Bronchial epithelial cell (primary cell): ENCODE measurements around the gene STARD8. TPM values are rescaled to one million over a fixed set of nuclear protein-coding genes. Genes with fewer than 3 reads are reported as not detected.

Source experiments
- DNase-seq: peaks from one replicate; pipeline ENCODE4 v3.0.0-alpha.2; 2010; ENCODE audit warnings: low read depth
- FAIRE-seq: peaks from 2 replicates; lab custom pipeline; 2011; peaks lifted over from hg19 to GRCh38; lab: Jason Lieb, UNC
- H3K27me3 ChIP-seq: 2 replicates; pipeline ENCODE4 v1.5.1; 2011; ENCODE audit warnings: low read length; ENCODE audit not compliant: control insufficient read depth, insufficient read depth
- H3K36me3 ChIP-seq: 2 replicates; pipeline ENCODE4 v1.5.1; 2011; ENCODE audit warnings: low read length; ENCODE audit not compliant: control insufficient read depth, insufficient read depth
- H3K4me3 ChIP-seq: 2 replicates; pipeline ENCODE4 v1.5.1; 2011; ENCODE audit warnings: mild to moderate bottlenecking, low read depth, low read length, control low read depth
- CTCF ChIP-seq: IDR thresholded peaks from 2 replicates; pipeline ENCODE4 v1.5.1; 2011; ENCODE audit warnings: mild to moderate bottlenecking, moderate library complexity, low read length, control low read depth, inconsistent platforms; ENCODE audit not compliant: insufficient read depth, severe bottlenecking
- total RNA-seq: library from RNA; depleted of rRNA; stranded (reverse); fragments of >200 nt; gene quantifications from 2 replicates; pipeline ENCODE4 v1.2.1, GENCODE V29; 2014

The STARD8 gene
- total RNA-seq, 1 donor from 2014 or later: not detected

DNA sequence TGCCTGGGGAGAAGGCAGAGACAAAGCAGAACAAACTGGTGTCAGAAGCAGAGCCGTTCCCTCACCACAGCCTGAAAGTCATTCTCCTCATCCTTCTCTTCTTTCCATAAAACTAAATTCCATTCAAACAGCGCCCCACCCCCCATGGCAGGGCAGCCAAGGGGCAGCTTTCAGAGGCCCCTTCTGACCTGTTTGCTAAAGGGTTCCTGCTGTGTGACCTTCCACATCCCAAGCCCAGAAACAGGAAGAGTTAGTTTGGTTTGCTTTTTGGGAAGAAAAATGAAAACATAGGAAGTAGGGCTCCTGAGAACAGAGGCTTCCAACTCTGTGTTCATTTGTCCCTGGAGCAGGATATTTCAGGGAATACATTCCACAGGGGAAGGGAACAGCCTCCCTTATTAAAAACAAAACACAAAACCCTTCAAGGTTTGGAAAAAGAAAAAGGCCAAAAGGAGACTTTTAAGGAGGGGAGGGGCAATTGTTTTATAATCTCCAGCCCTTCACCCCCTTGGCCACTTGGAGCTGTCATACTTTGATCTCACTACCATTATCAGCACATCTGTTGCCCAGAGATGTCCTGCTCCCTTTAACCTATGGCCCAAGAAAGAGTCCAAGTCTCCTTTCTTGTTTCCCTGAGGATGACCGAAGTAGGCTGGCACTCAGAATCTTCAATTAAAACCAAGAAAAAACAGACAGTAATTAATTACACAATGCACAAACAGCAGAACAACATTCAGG lies 25.3 kb downstream of the STARD8 start:
- no peaks in the 10 kb centered on the region for H3K36me3 ChIP-seq
- FAIRE-seq: no peak
- TF ChIP-seq CTCF: no peak
- no peak overlapping the region for H3K4me3 ChIP-seq
- no peak for DNase-seq
- H3K27me3 ChIP-seq: no peaks in the 10 kb centered on the region

- no peaks in the 10 kb centered on the region for H3K27me3 ChIP-seq
- no peaks in the 10 kb centered on the region for H3K36me3 ChIP-seq
- TF ChIP-seq CTCF: no peak
- DNase-seq (no peak), FAIRE-seq (peak; percentile 43)
- H3K4me3 ChIP-seq: no peak overlapping the region
Observed at GRCh38 chrX:68675571-68675970, 28.1 kb downstream of the STARD8 start.

DNA sequence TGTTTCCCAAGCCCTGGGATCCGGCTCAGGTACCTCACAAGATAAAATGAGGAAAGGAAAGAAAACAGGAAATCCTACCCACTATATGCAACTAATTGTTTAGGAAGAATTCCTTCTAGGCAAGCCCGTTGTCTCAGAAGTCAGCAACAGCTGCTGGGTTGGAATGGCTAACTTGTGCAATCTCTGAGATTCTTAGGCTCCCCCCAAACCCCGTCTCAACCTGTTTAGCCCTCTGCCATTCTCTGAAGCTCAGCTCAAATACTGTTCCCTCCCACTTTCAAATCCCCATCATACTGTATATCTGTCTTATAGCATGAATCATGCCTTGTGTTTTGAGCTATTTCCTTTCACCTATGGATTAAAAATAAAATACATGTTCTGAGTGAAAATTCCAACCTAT lies 28.9 kb downstream of the STARD8 start:
- no peak for TF ChIP-seq CTCF
- DNase-seq: peak; percentile 18
- Histone ChIP-seq H3K36me3 (no peaks in the 10 kb centered on the region), H3K4me3 (no peak overlapping the region), H3K27me3 (no peaks in the 10 kb centered on the region)
- no peak for FAIRE-seq

- no peaks in the 10 kb centered on the region for H3K27me3 ChIP-seq
- FAIRE-seq: no peak
Observed at GRCh38 chrX:68677998-68678397, 30.5 kb downstream of the STARD8 start.

GRCh38 chrX:68681443-68681941 lies 34.0 kb downstream of the STARD8 start:
- Histone ChIP-seq H3K4me3 (no peak overlapping the region), H3K36me3 (no peaks in the 10 kb centered on the region), H3K27me3 (no peaks in the 10 kb centered on the region)
- FAIRE-seq (no peak), DNase-seq (no peak)
- no peak for TF ChIP-seq CTCF

More at GRCh38 chrX:68677998-68678397, 30.5 kb downstream of the STARD8 start:
- H3K36me3 ChIP-seq: no peaks in the 10 kb centered on the region
- TF ChIP-seq CTCF: no peak
- no peak for DNase-seq
- H3K4me3 ChIP-seq: no peak overlapping the region
